Transverse colon (tissue), 4 donors: ENCODE data around the gene AUNIP.

ENCODE experiments used
- POLR2AphosphoS5 ChIP-seq, 3 donors: sonication (generic); formaldehyde crosslinking; IDR thresholded peaks; one replicate each; pipeline ENCODE4 v1.6.1; 2016; ENCODE audit warnings: antibody characterized with exemption in 3 of 3
- TF ChIP-seq, protein P1 (sequence below), 5 experiments: fragments of 200-600 bp in 3 of 5; fragments of 450-650 bp in 2 of 5; sonication (generic) in 3 of 5; IDR thresholded peaks; 1 replicate in 2 of 5; 2 replicates in 3 of 5; pipeline ENCODE4 v1.5.1; 2016 to 2017; ENCODE audit warnings: antibody characterized with exemption in 5 of 5, inconsistent platforms in 3 of 5, mild to moderate bottlenecking in 2 of 5, moderate library complexity in 1 of 5

DNA sequence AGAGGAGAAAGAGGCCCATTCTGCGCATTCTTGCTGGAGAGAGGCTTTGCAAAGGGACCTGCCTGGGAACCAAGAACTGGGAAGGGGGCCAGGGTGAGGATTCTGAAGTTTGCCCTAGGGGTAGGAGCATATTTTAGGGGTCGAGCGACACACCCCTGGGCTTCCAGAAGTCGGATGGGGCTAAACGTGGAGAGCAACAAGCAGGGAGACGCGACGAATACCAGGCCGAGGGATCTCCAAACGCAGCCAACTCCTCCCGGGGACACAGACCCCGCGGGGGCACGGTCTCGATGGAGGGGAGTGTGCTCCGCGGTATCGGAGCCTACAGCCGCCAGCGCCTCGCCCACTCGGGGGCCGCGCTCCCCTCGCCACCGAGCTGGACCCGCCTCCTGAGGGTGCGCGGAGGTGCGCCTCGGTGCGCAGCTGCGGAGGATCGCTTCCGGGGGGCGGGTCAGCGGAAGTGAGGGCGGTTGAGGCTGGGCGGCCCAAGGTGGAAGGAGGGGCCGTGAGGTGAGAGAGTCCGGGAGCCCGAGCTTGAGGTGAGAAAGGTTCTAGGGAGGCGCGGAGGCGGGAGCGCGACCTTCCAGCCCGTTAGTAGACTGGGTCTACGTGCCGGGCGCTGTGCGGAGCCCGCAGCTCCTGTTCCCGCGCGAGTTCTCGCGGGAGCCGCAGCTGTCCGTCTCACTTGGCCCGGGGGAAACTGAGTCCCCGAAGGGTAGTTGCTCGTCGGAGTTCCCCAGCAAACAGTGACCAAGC is 39.6 kb downstream of the AUNIP start, which contains the start of gene MTFR1L:
- TF ChIP-seq, protein P1, sequence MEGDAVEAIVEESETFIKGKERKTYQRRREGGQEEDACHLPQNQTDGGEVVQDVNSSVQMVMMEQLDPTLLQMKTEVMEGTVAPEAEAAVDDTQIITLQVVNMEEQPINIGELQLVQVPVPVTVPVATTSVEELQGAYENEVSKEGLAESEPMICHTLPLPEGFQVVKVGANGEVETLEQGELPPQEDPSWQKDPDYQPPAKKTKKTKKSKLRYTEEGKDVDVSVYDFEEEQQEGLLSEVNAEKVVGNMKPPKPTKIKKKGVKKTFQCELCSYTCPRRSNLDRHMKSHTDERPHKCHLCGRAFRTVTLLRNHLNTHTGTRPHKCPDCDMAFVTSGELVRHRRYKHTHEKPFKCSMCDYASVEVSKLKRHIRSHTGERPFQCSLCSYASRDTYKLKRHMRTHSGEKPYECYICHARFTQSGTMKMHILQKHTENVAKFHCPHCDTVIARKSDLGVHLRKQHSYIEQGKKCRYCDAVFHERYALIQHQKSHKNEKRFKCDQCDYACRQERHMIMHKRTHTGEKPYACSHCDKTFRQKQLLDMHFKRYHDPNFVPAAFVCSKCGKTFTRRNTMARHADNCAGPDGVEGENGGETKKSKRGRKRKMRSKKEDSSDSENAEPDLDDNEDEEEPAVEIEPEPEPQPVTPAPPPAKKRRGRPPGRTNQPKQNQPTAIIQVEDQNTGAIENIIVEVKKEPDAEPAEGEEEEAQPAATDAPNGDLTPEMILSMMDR (IDR thresholded peaks at IDR 0.05) = no peak
- TF ChIP-seq POLR2AphosphoS5 (IDR thresholded peaks at IDR 0.05) = peak; percentile 92 to 98 (median 97)
